Kidney glomerular epithelial cell (primary cell): ENCODE data around the gene CCNL2.
"Not testable (repeated sequence)": the region's sequence is repeated elsewhere in the genome, so short reads cannot be mapped to it uniquely, and the experiment has no call there.

Experiments used
- DNase-seq: peaks from one replicate; lab custom pipeline; 2025; lab: John Stamatoyannopoulos, UW

CCNL2 gene

DNA sequence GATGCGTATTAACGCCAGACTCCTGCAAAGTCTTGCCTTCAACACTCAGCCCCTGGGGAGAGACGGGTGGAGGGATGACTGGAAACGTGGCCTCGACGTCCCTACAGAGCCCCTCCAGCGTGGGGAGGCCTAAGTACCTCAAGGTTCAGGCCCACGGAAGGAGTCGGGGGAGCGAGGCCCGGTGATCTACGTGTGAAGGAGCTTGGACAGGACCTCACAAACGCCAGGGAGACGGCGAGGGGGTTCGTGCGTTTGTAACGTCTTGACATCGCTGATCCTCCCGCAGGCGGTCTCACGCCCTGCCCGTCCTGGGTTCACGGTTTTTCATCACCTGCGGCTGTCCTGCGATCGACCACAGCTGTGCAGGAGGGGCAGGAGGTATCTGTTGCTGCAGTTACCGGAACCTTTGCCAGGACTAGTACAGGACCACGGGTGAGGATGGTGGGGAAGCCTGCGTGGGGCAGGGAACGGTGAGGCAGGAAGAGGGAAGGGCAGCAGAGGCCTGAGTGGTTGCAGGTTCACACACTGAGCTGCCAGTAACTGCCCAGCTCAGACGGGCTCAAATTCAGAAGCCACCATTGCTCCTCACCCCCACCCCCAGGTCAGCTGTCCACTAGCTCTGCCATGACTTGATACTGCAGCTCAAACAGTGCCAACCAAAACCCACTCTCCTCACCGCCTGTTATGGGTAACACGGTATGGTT lies 889 bp upstream of the CCNL2 start:
- no peak for DNase-seq

DNA sequence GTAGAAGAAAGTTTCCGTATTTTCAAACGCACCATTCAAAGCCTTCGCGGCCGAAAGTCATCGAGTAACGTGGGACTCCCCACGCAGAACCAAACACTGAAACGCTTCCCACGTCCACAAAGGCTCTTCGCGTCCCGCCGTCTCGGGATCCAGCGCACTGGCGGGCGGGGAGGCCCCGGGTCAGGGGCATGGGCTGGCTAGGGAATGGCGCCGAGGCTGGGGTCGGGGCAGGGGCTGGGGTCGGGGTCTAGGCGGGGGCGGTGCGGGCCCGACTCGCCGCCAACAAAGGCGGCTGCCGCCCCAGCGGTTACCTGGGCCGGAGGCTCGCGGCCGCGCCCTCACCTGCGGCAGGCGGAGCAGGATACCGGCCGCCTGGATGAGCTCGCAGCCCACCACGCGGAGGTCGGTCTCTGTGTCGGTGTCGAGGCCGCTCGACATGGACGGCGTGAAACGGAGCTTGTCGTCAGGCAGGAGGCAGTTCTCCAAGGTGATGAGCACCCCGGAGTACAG lies 403 bp downstream of the CCNL2 start:
- DNase-seq = no peak

DNA sequence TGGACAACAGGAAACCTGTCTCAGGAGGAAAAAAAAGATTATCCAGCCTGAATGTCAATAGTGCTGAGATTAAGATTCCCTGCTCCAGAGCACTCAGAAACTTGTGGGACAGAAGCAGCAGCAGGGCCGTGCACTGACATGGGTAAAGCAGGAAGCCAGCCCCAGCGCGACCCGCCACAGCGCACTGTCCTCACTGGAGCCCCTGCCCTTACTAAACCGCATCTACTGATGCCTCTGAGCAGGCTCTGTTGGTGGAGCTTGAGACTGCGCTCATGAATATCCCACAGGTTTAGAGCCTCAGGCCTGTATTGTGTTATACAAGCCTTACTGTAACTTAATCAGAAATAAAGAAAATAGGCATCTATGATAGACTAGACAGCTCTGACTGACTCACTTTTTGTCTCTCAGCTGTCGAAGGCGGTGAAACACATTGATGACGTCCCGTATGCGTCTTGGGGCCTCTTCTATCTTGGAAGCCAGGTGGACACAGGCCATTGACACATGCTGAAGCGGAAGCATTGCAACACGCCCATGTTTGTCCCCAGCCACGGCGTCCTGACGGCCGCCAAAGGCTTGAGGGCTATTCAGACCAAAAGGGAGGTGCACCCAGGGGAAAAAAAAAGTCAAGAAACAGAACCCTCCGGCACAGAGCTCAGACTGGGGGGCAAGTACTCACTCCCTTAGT lies 1.2 kb downstream of the CCNL2 start:
- DNase-seq = no peak

DNA sequence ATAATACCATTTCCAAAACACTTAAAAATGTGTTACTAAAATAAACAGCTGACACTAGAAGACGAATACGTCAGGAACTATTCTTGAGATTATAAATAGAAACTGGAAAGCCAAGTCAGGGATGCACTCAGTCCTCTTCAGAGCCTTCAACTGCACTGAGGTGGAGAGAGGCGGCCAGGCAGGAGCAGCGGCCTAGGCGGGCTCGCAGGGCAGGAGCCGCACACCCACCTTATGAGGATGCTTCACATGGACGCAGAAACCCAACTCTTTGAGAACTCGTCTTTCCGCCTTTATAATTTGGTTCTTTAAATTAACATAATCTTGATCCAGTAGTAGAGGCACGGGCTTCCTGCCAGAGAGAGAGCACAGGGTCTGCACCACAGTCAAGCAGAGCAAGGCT lies 4.0 kb downstream of the CCNL2 start:
- no peak for DNase-seq

DNA sequence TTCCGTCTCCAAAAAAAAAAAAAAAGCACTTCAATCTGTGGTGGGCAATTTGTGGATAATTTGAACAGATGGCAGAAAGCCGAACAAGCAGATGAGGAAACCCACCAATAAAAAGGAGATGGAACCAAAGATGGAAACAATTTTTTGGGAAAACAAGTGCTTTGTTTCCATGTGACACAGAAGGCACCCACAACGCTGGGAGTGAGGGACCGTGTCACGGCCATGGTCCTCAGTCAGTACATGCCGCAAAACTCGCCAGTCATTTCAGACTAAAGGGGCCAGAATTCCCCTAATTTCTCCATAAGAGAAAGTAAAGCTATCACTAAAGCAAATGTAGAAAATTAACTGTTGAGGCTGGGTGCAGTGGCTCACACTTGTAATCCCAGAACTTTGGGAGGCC lies 5.0 kb downstream of the CCNL2 start:
- no peak for DNase-seq

DNA sequence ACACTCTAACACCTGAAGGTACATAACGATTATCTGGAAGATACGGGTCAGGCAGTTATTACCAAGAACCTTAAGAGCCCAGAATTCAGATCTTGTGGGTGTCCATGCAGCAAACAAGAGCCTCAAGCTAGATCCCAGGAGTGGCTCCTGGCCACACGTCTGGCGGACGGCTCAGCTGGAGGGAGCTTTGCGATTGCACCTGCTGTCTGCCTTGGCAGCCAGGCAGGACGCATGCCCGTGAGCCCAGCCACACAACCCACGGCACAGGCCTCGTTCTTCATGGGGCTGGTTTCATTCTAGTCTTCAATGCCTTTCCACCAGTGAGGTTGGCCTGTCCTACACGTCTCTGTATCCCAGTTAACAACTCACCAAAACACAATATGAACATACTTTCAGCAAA lies 5.7 kb downstream of the CCNL2 start:
- DNase-seq = no peak

DNA sequence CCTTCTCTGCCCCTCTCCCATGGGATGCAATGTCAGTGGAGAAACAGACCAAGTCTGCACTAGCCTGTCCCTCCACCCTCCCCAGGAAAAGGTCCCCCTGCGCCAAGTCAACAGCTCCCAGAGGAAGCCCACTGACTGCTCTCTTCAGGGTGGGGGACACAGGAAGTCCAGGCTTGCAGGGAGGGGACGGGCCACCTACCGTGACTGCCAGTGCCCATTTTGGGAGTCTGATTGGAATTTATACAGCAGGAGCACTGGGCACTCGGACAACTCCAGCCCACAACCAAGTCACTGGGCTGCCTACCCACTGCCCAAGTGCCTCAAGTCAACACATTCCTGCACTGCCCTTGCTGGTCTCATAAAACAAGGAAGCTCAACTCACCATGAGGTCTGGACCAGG lies 6.1 kb downstream of the CCNL2 start:
- DNase-seq = no peak

DNA sequence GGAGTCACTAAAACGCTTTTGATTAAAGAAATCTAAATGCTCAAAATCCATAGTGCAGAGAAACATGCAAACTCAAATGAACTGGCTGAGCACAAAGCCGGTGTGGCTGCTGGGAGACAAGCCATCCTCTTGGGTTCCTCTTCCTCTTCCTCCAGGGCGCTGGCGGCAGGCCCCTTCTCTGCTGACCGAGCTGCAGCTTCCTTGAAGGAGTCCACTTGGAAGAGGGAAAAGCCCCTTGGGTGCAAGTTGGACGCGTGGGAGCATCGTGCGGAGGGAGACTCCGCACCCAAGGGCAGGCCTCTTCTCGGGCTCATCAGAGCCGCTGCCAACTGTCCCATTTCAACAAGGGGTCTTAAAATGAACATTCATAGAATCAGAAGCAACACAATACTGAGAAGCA lies 7.9 kb downstream of the CCNL2 start:
- no peak for DNase-seq

DNA sequence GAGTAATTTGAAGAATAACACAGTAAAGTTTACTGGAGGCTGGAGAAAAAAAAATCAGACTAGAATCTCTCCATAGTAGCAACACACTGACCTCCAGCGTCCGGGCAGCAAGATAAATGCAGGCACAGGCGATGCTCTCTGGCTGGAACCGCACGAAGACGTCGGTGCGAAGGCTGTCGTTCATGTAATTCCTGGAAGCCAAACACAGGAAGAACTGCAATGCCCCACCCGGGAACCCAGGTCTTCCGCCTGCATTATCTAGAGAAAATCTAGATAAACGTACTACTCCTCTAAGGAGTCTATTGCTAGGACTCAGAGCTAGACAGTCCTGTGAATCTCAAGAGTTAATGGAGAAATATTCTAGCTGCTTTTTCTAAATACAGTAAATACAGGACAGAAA lies 8.5 kb downstream of the CCNL2 start:
- no peak for DNase-seq

DNA sequence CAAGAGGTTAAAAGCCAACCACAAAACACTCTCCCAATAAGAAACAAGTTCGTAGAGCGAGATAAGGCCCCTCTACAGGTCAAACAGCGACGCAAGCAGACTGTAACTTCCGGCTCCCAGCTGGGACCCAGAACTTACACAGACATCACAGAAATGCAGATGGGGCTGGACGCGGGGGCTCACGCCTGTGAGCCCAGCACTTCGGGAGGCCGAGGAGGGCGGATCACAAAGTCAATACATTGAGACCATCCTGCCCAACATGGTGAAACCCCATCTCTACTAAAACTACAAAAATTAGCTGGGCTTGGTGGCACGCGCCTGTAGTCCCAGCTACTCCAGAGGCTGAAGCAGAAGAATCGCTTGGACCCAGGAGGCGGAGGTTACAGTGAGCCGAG lies 11.1 kb downstream of the CCNL2 start:
- no peak for DNase-seq

DNA sequence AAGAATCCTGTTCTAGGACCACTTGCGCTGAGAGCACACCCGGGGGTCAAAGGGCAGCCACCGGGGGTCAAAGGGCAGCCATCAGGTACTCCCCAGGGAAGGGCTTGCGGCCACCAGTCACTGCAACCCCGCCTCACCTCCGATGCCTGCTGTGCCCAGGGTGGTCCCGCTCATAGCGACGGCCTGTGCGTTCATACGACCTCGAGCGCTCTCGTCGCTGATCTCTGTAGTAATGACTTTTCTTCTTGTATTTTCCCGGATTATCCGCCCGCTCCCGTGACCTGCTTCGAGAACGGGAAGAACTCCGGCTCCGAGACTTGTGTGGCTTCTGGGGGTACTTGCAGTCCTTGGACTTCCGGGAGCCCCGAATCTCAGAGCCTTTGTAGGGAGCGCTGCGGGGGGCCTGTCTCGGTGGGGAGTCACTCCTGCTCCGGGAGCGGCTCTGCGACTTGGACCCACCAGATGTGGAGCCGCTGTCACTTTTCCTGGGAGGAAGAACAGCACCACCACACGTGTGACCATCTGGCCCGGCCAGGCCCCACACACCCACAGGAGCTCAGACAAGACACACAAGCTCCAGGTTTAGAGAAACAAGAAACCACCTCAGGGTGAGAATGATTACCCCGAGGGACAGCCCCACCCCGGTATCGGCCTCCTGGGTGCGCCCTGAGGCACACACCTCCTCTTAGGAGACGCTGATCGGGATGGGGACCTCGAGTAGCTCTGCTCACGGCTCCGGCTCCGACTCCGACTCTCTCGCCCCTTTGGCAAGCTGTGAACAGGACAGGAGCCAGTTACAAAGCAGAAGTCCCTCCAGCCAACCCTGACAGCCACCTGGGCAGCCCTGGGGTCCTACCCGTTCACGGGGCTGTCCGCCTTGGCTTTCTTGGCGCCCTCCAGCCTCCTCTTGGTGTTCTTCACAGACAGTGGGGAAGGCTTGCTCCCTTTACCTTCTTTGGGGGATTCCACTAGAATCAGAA lies 11.7 kb downstream of the CCNL2 start:
- no peak for DNase-seq

DNA sequence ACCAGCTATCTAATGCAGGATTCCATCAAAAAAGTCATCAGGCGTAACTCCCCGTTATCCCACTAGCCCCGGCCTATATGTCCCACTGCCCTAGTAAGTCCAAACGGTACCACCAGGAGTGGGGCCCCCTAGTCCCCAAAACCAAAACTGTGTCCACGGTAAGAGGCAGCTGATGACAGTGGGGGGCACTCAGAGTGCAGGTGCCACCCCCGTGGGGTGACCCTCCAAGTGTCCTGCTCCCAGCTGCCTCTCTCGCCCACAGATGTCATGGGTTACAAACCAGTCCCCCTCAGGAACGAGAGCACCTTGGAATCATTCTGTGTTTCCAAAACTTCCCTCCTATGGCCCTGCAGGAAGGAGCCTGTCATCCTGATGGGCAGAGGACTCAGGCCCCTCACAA lies 13.2 kb downstream of the CCNL2 start:
- no peak for DNase-seq

DNA sequence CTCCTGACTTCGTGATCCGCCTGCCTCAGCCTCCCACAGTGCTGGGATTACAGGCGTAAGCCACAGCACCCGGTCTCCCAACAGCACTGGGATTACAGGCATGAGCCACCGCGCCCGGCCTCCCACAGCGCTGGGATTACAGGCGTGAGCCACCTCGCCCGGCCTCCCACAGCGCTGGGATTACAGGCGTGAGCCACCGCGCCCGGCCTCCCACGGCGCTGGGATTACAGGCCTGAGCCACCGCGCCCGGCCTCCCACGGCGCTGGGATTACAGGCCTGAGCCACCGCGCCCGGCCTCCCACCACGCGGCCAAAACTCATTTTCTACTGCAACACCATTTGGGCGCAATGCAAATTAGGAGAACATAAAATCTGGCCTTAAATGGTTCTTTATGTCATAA lies 13.8 kb downstream of the CCNL2 start:
- not testable (repeated sequence) for DNase-seq

DNA sequence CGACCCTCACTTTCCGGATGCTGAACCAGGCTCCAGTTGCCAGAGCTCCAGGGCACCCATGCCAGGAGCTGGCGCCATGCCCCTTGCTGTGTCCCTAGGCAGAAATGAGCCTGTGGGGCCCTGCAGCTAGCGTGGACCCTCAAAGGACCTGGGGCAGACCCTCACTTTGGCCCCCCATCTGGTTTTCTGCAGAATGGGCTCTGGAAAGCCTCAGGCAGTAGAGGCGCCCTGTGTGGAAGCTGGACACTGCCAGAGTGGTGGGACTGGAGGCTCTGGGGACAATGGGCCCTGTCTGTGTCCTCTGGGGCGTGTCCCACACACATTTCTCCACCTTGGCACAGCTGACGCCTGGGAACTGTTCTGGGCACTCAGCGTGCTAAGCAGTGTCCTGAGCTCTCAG lies 17.8 kb downstream of the CCNL2 start:
- no peak for DNase-seq

DNA sequence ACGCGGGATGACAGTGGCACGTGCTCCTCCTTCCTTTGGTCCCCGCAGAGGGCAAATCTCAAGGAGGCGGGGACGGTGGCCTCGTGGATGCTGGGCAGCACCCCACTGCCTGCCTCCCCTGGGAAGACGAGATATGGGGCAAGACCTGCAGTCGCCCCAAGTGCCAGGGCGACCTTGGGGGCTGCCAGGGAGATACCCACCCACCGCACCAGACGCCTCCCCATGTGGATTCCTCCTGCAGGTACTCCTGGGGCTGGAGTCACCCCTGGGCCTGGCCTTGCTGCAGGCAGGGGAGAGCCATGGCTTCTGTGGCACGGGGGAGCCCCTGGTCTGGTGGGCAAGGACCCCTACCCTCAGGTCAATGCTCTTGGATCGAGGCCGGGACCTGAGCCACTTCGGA lies 18.3 kb downstream of the CCNL2 start:
- DNase-seq = no peak

DNA sequence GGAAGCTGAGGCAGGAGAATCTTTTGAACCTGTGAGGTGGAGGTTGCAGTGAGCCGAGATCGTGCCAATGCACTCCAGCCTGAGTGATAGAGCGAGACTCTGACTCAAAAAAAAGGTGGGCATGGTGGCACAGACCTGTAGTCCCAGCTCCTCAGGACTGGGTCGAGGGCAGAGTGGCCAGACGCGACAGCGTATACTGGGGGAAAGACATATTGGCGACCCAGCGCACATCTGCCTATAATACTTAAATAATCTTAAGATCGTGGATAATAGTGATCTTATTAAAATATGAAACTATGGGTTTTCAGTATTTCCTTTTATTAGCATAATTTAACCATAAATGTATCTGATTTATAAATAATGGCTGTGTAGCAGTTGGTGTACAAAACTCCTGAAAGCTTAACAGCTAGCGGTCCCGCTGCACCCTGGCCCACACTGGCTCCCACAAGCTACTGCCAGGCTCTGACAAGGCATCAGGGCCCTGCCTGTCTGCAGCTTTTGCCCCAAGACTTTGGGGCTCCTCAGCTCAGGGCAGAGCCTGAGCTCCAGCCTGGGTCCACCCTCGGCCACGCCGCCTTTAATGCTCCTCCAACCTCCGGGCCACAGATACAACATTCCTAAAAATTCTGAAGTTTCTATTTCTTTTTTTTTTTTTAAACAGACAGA lies 21.5 kb downstream of the CCNL2 start:
- DNase-seq = no peak

DNA sequence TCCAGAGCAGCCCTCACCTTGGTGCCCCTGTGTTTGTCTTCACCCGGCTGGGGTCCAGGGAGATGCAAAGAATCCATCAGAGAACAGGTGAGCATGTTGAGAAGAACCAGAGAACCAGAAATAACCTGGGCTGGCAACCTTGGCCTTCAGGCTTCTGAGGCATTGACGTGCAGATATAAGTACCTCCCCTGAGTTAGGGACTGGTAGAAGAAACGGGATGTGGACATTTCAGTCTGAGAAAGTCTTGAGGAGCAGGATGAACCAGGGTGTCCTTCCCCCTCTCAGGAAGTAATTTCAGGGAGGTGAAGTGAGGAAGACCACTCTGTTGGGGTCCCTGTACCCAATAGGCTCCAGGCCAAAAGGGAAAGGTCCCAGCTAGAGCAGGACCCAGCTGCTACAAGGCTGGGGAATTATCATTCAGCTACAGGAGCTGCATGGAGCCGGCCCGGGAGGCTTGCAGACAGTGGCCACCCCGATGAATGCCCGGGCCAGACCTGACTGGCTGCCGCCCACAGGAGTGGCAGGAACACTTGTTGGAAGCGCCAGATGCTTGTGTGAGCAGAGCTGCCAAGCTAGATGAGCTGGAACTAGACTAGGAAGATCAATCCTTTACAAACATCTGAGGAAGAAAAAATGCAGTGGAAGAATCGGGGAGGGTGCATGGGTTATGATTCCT lies 22.4 kb downstream of the CCNL2 start:
- DNase-seq = no peak

DNA sequence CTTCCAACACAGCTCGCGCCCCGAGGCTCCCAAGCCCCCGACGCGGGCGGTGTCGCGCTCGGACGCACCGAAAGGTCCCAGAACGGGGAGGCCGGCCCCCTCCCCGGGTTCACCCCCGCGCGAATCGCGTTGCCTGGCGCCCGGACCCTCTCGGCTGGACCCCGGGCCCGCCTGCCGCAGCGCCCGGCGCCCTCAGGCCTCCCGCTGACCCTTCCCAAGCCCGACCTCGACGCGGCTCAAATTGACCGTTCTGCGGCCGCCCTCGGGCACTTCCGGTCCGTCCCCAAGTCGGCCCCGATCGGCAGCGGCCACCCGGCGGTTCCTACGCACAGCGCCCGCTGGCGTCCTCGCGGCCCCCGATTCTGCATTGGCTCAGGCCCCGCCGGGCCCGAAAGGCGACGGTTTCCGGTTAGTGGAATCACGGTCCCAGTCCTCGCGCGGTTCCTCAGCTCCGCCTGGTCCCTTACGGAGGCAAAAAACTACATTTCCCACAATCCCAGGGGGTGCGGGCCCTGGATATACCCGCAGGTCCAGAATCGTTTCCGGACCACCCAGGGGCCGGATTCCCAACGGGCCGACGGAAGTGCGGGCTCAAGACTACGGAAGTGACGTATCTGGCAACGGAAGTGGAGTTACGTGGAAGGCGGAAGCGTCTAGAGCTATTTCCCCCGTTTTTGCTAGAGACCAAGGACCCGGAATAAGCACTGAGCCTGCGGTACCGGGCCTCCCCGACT lies 24.0 kb downstream of the CCNL2 start, which contains the start of gene AURKAIP1:
TSS of gene AURKAIP1 (minus strand) at position 279 of the 734 bp plus-strand sequence. CDS start 451 bp downstream, outside the sequence.
- peak; percentile 99 for DNase-seq

DNA sequence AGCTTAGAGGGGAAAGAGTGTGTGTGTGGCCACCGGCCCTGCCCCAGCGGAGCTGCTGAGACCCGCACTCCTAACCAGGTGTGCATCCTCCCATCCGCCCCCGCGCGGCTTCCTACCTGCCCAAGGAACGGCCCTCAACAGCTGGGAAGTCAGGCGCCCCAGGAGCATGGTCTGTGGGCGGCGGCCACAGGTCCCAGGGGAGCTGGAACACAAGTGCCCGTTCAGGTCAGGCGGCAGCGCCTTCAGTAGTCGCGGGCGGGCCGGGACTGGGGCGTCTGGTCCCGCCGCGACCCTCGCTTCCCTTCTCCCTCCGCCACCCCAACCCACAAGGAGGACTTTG lies 24.6 kb downstream of the CCNL2 start:
- no peak for DNase-seq

DNA sequence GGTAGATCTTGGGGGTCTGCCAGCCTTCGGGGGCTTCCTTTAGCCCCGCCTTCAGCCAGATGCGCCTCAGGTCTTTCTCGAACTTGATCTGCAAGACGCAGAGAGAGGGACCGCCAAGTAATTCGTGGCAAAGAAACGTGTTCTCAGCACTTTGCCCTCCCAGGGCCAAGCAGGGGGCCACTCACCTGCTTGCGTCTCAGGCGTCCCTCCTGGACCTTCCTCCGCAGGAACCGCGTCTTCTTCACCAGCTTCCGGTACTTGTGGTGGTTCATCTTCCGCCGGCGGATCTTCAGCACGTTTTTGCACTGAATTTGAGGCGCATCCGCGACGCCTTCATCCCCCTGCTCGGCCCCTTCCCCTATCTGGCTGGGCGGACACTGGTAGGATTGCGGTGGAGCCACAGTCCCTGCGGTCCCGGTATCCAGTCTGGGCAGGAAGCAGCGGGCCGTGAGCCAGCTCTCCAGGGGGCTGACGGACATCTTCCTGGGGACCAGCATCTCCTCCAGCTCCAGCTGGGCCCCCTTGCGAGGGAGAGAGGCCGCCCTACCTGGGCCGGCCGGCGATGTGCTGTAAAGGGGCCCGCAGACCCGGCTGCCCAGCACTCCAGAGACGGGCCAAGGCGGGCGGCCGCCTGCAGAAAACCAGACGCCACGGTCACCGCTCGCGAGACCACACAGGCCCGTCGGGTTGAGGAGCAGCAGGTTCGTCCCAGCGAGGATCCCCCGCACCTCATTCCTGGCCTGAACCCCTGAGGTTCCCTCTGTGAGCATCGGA lies 25.1 kb downstream of the CCNL2 start:
- no peak for DNase-seq
